PFSK-1 (cell line): ENCODE measurements around the gene FEM1C.

Experiments used
- POLR2AphosphoS5 ChIP-seq: IDR thresholded peaks from 2 replicates; pipeline ENCODE4 v1.6.1; 2012; ENCODE audit warnings: low read depth, mild to moderate bottlenecking, control low read depth, low read length, moderate library complexity
- TAF1 ChIP-seq: IDR thresholded peaks from 2 replicates; pipeline ENCODE4 v1.6.1; 2012; ENCODE audit warnings: low read length, control low read depth, borderline replicate concordance; ENCODE audit not compliant: insufficient read depth

DNA sequence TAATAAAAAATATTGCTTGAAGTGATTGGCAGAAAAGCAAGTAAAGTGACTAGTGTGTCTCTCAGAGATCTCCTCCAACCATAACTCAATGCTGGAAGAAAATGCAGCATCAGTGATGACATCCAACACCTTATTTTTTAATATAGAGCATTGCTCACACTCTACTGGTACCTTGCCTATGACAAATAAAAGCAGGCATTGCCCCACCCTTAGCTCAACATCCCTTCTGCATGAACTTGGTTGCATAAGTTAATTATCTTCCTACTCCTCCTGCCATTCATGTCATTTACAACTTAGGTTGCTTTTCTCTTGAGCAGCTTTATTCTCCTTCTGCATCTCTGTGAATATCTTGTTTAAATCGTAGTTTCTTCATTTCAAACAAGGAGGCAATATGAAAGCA lies 41.2 kb downstream of the FEM1C start:
- TF ChIP-seq POLR2AphosphoS5 (no peak), TAF1 (no peak)
